ENCODE measurements around the gene SDF4.

SDF4 gene

GRCh38 chr1:1222575-1223225 is 9.1 kb downstream of the SDF4 start:
- Histone ChIP-seq H3K27me3 (ENCODE audit: control insufficient read depth in 1 of 2, insufficient read depth in 2 of 2, low read length in 2 of 2) (no peaks in the 10 kb centered on the region), H3K9ac (ENCODE audit: low read depth in 1 of 2, low read length in 2 of 2) (no peak overlapping the region), H3K4me1 (ENCODE audit: control insufficient read depth in 1 of 2, insufficient read depth in 2 of 2, low read length in 2 of 2) (peaks cover 0 to 7% of the 10 kb centered on the region in 2 donors), H3K36me3 (ENCODE audit: control insufficient read depth in 1 of 2, insufficient read depth in 2 of 2, low read length in 2 of 2) (peaks cover 29 to 89% of the 10 kb centered on the region in 2 donors), H3K9me3 (ENCODE audit: control insufficient read depth in 1 of 2, low read length in 2 of 2) (no peaks in the 10 kb centered on the region), H3K27ac (ENCODE audit: low read depth, low read length) (no peak overlapping the region), H3K4me3 (ENCODE audit: low read depth in 1 of 2, low read length in 2 of 2) (no peak overlapping the region)

- H3K4me3 ChIP-seq (ENCODE audit: low read depth in 1 of 2, low read length in 2 of 2) = no peak overlapping the region
- H3K36me3 ChIP-seq (ENCODE audit: control insufficient read depth in 1 of 2, insufficient read depth in 2 of 2, low read length in 2 of 2) = peaks cover 32 to 90% of the 10 kb centered on the region in 2 donors
- peaks cover 0 to 7% of the 10 kb centered on the region in 2 donors for H3K4me1 ChIP-seq (ENCODE audit: control insufficient read depth in 1 of 2, insufficient read depth in 2 of 2, low read length in 2 of 2)
- no peak overlapping the region for H3K9ac ChIP-seq (ENCODE audit: low read depth in 1 of 2, low read length in 2 of 2)
- no peaks in the 10 kb centered on the region for H3K9me3 ChIP-seq (ENCODE audit: control insufficient read depth in 1 of 2, low read length in 2 of 2)
- no peaks in the 10 kb centered on the region for H3K27me3 ChIP-seq (ENCODE audit: control insufficient read depth in 1 of 2, insufficient read depth in 2 of 2, low read length in 2 of 2)
- H3K27ac ChIP-seq (ENCODE audit: low read depth, low read length) = no peak overlapping the region
Observed at GRCh38 chr1:1221887-1222574, 9.8 kb downstream of the SDF4 start.

- no peaks in the 10 kb centered on the region for H3K9me3 ChIP-seq (ENCODE audit: control insufficient read depth in 1 of 2, low read length in 2 of 2)
- H3K27me3 ChIP-seq (ENCODE audit: control insufficient read depth in 1 of 2, insufficient read depth in 2 of 2, low read length in 2 of 2) = no peaks in the 10 kb centered on the region
- H3K9ac ChIP-seq (ENCODE audit: low read depth in 1 of 2, low read length in 2 of 2) = no peak overlapping the region
- H3K4me1 ChIP-seq (ENCODE audit: control insufficient read depth in 1 of 2, insufficient read depth in 2 of 2, low read length in 2 of 2) = peaks cover 2 to 7% of the 10 kb centered on the region in 2 donors
- H3K4me3 ChIP-seq (ENCODE audit: low read depth in 1 of 2, low read length in 2 of 2) = no peak overlapping the region
- H3K27ac ChIP-seq (ENCODE audit: low read depth, low read length) = no peak overlapping the region
- H3K36me3 ChIP-seq (ENCODE audit: control insufficient read depth in 1 of 2, insufficient read depth in 2 of 2, low read length in 2 of 2) = peaks cover 30 to 86% of the 10 kb centered on the region in 2 donors
Observed at GRCh38 chr1:1220197-1220596, 11.6 kb downstream of the SDF4 start.

- H3K9ac ChIP-seq (ENCODE audit: low read depth in 1 of 2, low read length in 2 of 2) = no peak overlapping the region
- H3K36me3 ChIP-seq (ENCODE audit: control insufficient read depth in 1 of 2, insufficient read depth in 2 of 2, low read length in 2 of 2) = peaks cover 30 to 80% of the 10 kb centered on the region in 2 donors
- no peak overlapping the region for H3K4me3 ChIP-seq (ENCODE audit: low read depth in 1 of 2, low read length in 2 of 2)
- H3K27me3 ChIP-seq (ENCODE audit: control insufficient read depth in 1 of 2, insufficient read depth in 2 of 2, low read length in 2 of 2) = no peaks in the 10 kb centered on the region
- peaks cover 4 to 11% of the 10 kb centered on the region in 2 donors for H3K4me1 ChIP-seq (ENCODE audit: control insufficient read depth in 1 of 2, insufficient read depth in 2 of 2, low read length in 2 of 2)
- no peak overlapping the region for H3K27ac ChIP-seq (ENCODE audit: low read depth, low read length)
- H3K9me3 ChIP-seq (ENCODE audit: control insufficient read depth in 1 of 2, low read length in 2 of 2) = no peaks in the 10 kb centered on the region
Observed at GRCh38 chr1:1219341-1219740, 12.5 kb downstream of the SDF4 start.

- peaks cover 4 to 17% of the 10 kb centered on the region in 2 donors for H3K4me1 ChIP-seq (ENCODE audit: control insufficient read depth in 1 of 2, insufficient read depth in 2 of 2, low read length in 2 of 2)
- no peaks in the 10 kb centered on the region for H3K9me3 ChIP-seq (ENCODE audit: control insufficient read depth in 1 of 2, low read length in 2 of 2)
- H3K9ac ChIP-seq (ENCODE audit: low read depth in 1 of 2, low read length in 2 of 2) = no peak overlapping the region
- H3K27me3 ChIP-seq (ENCODE audit: control insufficient read depth in 1 of 2, insufficient read depth in 2 of 2, low read length in 2 of 2) = no peaks in the 10 kb centered on the region
- H3K4me3 ChIP-seq (ENCODE audit: low read depth in 1 of 2, low read length in 2 of 2) = no peak overlapping the region
- H3K27ac ChIP-seq (ENCODE audit: low read depth, low read length) = no peak overlapping the region
- peaks cover 30 to 73% of the 10 kb centered on the region in 2 donors for H3K36me3 ChIP-seq (ENCODE audit: control insufficient read depth in 1 of 2, insufficient read depth in 2 of 2, low read length in 2 of 2)
Observed at GRCh38 chr1:1218524-1219200, 13.1 kb downstream of the SDF4 start.

GRCh38 chr1:1217621-1218523 is 13.9 kb downstream of the SDF4 start:
- Histone ChIP-seq H3K27ac (ENCODE audit: low read depth, low read length) (no peak overlapping the region), H3K4me1 (ENCODE audit: control insufficient read depth in 1 of 2, insufficient read depth in 2 of 2, low read length in 2 of 2) (peaks cover 8 to 21% of the 10 kb centered on the region in 2 donors), H3K9me3 (ENCODE audit: control insufficient read depth in 1 of 2, low read length in 2 of 2) (no peaks in the 10 kb centered on the region), H3K9ac (ENCODE audit: low read depth in 1 of 2, low read length in 2 of 2) (no peak overlapping the region), H3K4me3 (ENCODE audit: low read depth in 1 of 2, low read length in 2 of 2) (no peak overlapping the region), H3K36me3 (ENCODE audit: control insufficient read depth in 1 of 2, insufficient read depth in 2 of 2, low read length in 2 of 2) (peaks cover 25 to 66% of the 10 kb centered on the region in 2 donors), H3K27me3 (ENCODE audit: control insufficient read depth in 1 of 2, insufficient read depth in 2 of 2, low read length in 2 of 2) (no peaks in the 10 kb centered on the region)

GRCh38 chr1:1216770-1217620 is 14.8 kb downstream of the SDF4 start:
- H3K4me3 ChIP-seq (ENCODE audit: low read depth in 1 of 2, low read length in 2 of 2) = no peak overlapping the region
- peaks cover 8 to 15% of the 10 kb centered on the region in 2 donors for H3K4me1 ChIP-seq (ENCODE audit: control insufficient read depth in 1 of 2, insufficient read depth in 2 of 2, low read length in 2 of 2)
- peaks cover 18 to 59% of the 10 kb centered on the region in 2 donors for H3K36me3 ChIP-seq (ENCODE audit: control insufficient read depth in 1 of 2, insufficient read depth in 2 of 2, low read length in 2 of 2)
- no peaks in the 10 kb centered on the region for H3K27me3 ChIP-seq (ENCODE audit: control insufficient read depth in 1 of 2, insufficient read depth in 2 of 2, low read length in 2 of 2)
- no peak overlapping the region for H3K27ac ChIP-seq (ENCODE audit: low read depth, low read length)
- no peaks in the 10 kb centered on the region for H3K9me3 ChIP-seq (ENCODE audit: control insufficient read depth in 1 of 2, low read length in 2 of 2)
- no peak overlapping the region for H3K9ac ChIP-seq (ENCODE audit: low read depth in 1 of 2, low read length in 2 of 2)

GRCh38 chr1:1215881-1216605 is 15.8 kb downstream of the SDF4 start:
- Histone ChIP-seq H3K9ac (ENCODE audit: low read depth in 1 of 2, low read length in 2 of 2) (no peak overlapping the region), H3K27me3 (ENCODE audit: control insufficient read depth in 1 of 2, insufficient read depth in 2 of 2, low read length in 2 of 2) (no peaks in the 10 kb centered on the region), H3K9me3 (ENCODE audit: control insufficient read depth in 1 of 2, low read length in 2 of 2) (no peaks in the 10 kb centered on the region), H3K4me1 (ENCODE audit: control insufficient read depth in 1 of 2, insufficient read depth in 2 of 2, low read length in 2 of 2) (peaks cover 8 to 15% of the 10 kb centered on the region in 2 donors), H3K36me3 (ENCODE audit: control insufficient read depth in 1 of 2, insufficient read depth in 2 of 2, low read length in 2 of 2) (peaks cover 14 to 49% of the 10 kb centered on the region in 2 donors), H3K27ac (ENCODE audit: low read depth, low read length) (no peak overlapping the region), H3K4me3 (ENCODE audit: low read depth in 1 of 2, low read length in 2 of 2) (no peak overlapping the region)

All from duodenal mucosa (tissue), 2 donors.